Body of pancreas (tissue), 4 donors: ENCODE results near the gene TTC28.

Experiments used
- POLR2A ChIP-seq, 3 donors: fragments of 450-650 bp; IDR thresholded peaks; one replicate each; pipeline ENCODE4 v1.6.1; 2016; ENCODE audit warnings: antibody characterized with exemption in 3 of 3, mild to moderate bottlenecking in 2 of 3
- TF ChIP-seq, protein P1 (sequence below), 7 experiments: fragments of 450-650 bp in 4 of 7; fragments of 200-600 bp in 3 of 7; sonication (generic) in 3 of 7; IDR thresholded peaks; one replicate each; pipeline ENCODE4 v1.5.1; 2016 to 2019; ENCODE audit warnings: antibody characterized with exemption in 7 of 7

DNA sequence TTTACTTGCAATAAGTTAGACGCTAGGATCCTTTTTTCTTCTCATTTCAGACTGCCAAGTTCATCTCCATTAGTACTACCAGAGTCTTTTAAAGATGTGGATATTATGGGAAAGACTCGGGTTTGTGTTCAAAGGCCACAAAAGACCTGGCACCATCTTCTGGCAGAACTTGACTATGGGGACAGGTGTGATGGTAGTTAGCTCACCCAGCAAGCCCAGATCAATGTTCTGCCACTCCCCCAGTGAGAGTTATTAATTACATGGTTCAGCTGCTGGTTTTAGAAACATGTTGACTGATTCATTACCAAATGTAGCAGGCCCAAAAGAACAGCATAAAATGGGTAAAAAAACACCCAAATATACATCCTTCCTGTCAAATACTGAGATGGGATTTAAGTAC lies 427.1 kb downstream of the TTC28 start:
- TF ChIP-seq POLR2A (IDR thresholded peaks at IDR 0.05), result no peak
- TF ChIP-seq, protein P1, sequence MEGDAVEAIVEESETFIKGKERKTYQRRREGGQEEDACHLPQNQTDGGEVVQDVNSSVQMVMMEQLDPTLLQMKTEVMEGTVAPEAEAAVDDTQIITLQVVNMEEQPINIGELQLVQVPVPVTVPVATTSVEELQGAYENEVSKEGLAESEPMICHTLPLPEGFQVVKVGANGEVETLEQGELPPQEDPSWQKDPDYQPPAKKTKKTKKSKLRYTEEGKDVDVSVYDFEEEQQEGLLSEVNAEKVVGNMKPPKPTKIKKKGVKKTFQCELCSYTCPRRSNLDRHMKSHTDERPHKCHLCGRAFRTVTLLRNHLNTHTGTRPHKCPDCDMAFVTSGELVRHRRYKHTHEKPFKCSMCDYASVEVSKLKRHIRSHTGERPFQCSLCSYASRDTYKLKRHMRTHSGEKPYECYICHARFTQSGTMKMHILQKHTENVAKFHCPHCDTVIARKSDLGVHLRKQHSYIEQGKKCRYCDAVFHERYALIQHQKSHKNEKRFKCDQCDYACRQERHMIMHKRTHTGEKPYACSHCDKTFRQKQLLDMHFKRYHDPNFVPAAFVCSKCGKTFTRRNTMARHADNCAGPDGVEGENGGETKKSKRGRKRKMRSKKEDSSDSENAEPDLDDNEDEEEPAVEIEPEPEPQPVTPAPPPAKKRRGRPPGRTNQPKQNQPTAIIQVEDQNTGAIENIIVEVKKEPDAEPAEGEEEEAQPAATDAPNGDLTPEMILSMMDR (IDR thresholded peaks at IDR 0.05), result no peak
